Fibroblast of mammary gland (primary cell): ENCODE data around the gene NUBPL.
A peak's percentile ranks its signal among the peaks of the same experiment; 100 is the strongest.

Source experiments
- DNase-seq: peaks from one replicate; pipeline ENCODE4 v3.0.0-alpha.2; 2010; ENCODE audit warnings: low read depth
- H3K4me3 ChIP-seq: 2 replicates; pipeline ENCODE4 v1.5.1; 2011; ENCODE audit warnings: low read depth, mild to moderate bottlenecking, low read length, moderate library complexity; ENCODE audit not compliant: control insufficient read depth
- CTCF ChIP-seq: conservative IDR thresholded peaks from 2 replicates; pipeline ENCODE4 v1.5.1; 2011; ENCODE audit warnings: low read depth, low read length, inconsistent platforms; ENCODE audit not compliant: control insufficient read depth, insufficient read depth

The NUBPL gene

GRCh38 chr14:31678421-31679249 is 117.4 kb downstream of the NUBPL start:
- no peak overlapping the region for H3K4me3 ChIP-seq
- DNase-seq = no peak
- TF ChIP-seq CTCF = no peak

- no peak overlapping the region for H3K4me3 ChIP-seq
- DNase-seq = no peak
- TF ChIP-seq CTCF = no peak
These were observed 121.6 kb downstream of the NUBPL start for GRCh38 chr14:31682768-31683167.

GRCh38 chr14:31687726-31688125 is 126.5 kb downstream of the NUBPL start:
- H3K4me3 ChIP-seq = no peak overlapping the region
- TF ChIP-seq CTCF = no peak
- DNase-seq = no peak

GRCh38 chr14:31690056-31690455 is 128.9 kb downstream of the NUBPL start:
- H3K4me3 ChIP-seq = no peak overlapping the region
- no peak for TF ChIP-seq CTCF
- DNase-seq = no peak

- TF ChIP-seq CTCF = no peak
- peak; percentile 69 for DNase-seq
These were observed 131.2 kb downstream of the NUBPL start for GRCh38 chr14:31692376-31692781.

GRCh38 chr14:31696378-31696777 is 135.2 kb downstream of the NUBPL start:
- no peak overlapping the region for H3K4me3 ChIP-seq
- DNase-seq = no peak
- no peak for TF ChIP-seq CTCF

More at GRCh38 chr14:31692376-31692781, 131.2 kb downstream of the NUBPL start:
- H3K4me3 ChIP-seq = no peak overlapping the region
